Stomach (tissue), 9 donors: ENCODE data around the gene CLTA. TPM values are rescaled to one million over a fixed set of nuclear protein-coding genes. Genes with fewer than 3 reads are reported as not detected.

Experiments used
- DNase-seq, 2 donors: peaks; one replicate each; pipeline versions ENCODE4 v3.0.0 to v3.0.0-alpha.2; 2013 to 2019
- H3K27ac ChIP-seq, 5 donors: fragments of 200-600 bp in 4 of 5; sonication (generic) in 4 of 5; one replicate each; pipeline ENCODE4 v1.5.1; 2013 to 2019; ENCODE audit warnings: mild to moderate bottlenecking in 1 of 5, moderate library complexity in 1 of 5
- H3K27me3 ChIP-seq, 3 donors: fragments of 200-600 bp; sonication (generic); one replicate each; pipeline ENCODE4 v1.5.1; 2017 to 2019; ENCODE audit warnings: mixed run types in 1 of 3
- H3K36me3 ChIP-seq, 4 donors: fragments of 200-600 bp; sonication (generic); 1 replicate in 3 of 4; 2 replicates in 1 of 4; pipeline ENCODE4 v1.5.1; 2016 to 2019
- H3K4me1 ChIP-seq, 4 donors: fragments of 200-600 bp; sonication (generic); one replicate each; pipeline ENCODE4 v1.5.1; 2016 to 2019
- H3K4me3 ChIP-seq, 4 donors: fragments of 200-600 bp; sonication (generic) in 3 of 4; one replicate each; pipeline ENCODE4 v1.5.1; 2016 to 2019; ENCODE audit warnings: mild to moderate bottlenecking in 1 of 4
- H3K9me3 ChIP-seq, 4 donors: fragments of 200-600 bp; sonication (generic); one replicate each; pipeline ENCODE4 v1.5.1; 2016 to 2019
- EP300 ChIP-seq: sonication (generic); formaldehyde crosslinking; IDR thresholded peaks from one replicate; pipeline ENCODE4 v1.6.1; 2017; ENCODE audit warnings: antibody characterized with exemption
- POLR2A ChIP-seq, 4 donors: fragments of 450-650 bp; IDR thresholded peaks; one replicate each; pipeline ENCODE4 v1.6.1; 2016; ENCODE audit warnings: antibody characterized with exemption in 4 of 4, control low read depth in 2 of 4, mild to moderate bottlenecking in 1 of 4, moderate library complexity in 1 of 4
- POLR2AphosphoS5 ChIP-seq, 3 donors: sonication (generic); formaldehyde crosslinking; IDR thresholded peaks; one replicate each; pipeline ENCODE4 v1.6.1; 2016; ENCODE audit warnings: antibody characterized with exemption in 3 of 3
- WGBS, 5 donors: extraction: QIAGEN DNeasy Blood & Tissue Kit in 3 of 5; methylation state at CpG; one replicate each; pipeline versions ENCODE4 v1.1.5 to v1.1.7; 2013 to 2018; 5-methylcytosine and 5-hydroxymethylcytosine counted together
- intact Hi-C: fragments of 100-400 bp; cut with DNase I; formaldehyde crosslinking; loops from one replicate; pipeline ENCODE4 v1.15.1; 2023; ENCODE audit warnings: low total_unique reads
- polyA plus RNA-seq, 3 donors: library from polyadenylated mRNA; stranded (reverse); fragments of 200-250 nt; gene quantifications; one replicate each; pipeline ENCODE4 v1.2.3, GENCODE V29; 2013
- total RNA-seq, 5 donors: library from RNA; depleted of rRNA; stranded (reverse); fragments of >200 nt; gene quantifications; one replicate each; pipeline versions ENCODE4 v1.1.0 to v1.2.3, GENCODE V29; 2014 to 2016
- TF ChIP-seq, protein P1 (sequence below), 7 experiments: fragments of 450-650 bp in 4 of 7; fragments of 200-600 bp in 3 of 7; sonication (generic) in 3 of 7; IDR thresholded peaks; one replicate each; pipeline ENCODE4 v1.5.1; 2016 to 2019; ENCODE audit warnings: antibody characterized with exemption in 7 of 7, control low read depth in 2 of 7, mild to moderate bottlenecking in 1 of 7
- donor health status: healthy with polysubstance abuse.
- donor health status: Bipolar disorder and iron deficiency.
- donor health status: healthy.

The CLTA gene
- total and polyA plus RNA-seq, 8 donors: 25.1 to 890 (median 150) TPM

DNA sequence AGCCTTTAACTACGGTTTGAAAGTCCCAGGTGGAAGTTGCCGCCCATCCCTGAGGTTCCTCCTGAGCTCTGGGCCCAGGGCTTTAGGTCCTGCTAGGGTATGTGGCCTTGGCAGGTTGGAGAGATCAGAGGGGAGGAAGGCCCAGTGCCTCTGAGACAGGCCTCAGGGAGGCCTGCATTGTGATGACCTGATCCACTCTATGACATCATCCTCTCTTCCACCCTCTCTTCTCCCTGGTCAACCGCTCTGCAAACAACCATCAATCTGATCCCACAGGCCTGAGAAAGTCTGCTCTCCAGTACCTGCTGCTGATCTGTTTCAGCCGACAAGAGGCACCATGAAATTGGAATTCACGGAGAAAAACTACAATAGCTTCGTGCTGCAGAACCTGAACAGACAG is 21.6 kb upstream of the CLTA start, which contains the start of gene CCIN:
CCIN (plus strand) TSS at position 223 of the 400 bp plus-strand sequence; CDS start at position 338, 115 bp downstream.
- intact Hi-C loops: no loop called here
- WGBS, 5 donors: 73 to 87% (median 80%) methylated on average over 6 of the region's 6 CpGs

GRCh38 chr9:36169708-36170107 is 21.0 kb upstream of the CLTA start:
- TF ChIP-seq EP300 (no peak), POLR2A (IDR thresholded peaks at IDR 0.05) (no peak), POLR2AphosphoS5 (IDR thresholded peaks at IDR 0.05) (no peak)
- TF ChIP-seq, protein P1, sequence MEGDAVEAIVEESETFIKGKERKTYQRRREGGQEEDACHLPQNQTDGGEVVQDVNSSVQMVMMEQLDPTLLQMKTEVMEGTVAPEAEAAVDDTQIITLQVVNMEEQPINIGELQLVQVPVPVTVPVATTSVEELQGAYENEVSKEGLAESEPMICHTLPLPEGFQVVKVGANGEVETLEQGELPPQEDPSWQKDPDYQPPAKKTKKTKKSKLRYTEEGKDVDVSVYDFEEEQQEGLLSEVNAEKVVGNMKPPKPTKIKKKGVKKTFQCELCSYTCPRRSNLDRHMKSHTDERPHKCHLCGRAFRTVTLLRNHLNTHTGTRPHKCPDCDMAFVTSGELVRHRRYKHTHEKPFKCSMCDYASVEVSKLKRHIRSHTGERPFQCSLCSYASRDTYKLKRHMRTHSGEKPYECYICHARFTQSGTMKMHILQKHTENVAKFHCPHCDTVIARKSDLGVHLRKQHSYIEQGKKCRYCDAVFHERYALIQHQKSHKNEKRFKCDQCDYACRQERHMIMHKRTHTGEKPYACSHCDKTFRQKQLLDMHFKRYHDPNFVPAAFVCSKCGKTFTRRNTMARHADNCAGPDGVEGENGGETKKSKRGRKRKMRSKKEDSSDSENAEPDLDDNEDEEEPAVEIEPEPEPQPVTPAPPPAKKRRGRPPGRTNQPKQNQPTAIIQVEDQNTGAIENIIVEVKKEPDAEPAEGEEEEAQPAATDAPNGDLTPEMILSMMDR (IDR thresholded peaks at IDR 0.05): no peak
- 89 to 95% (median 93%) methylated on average over 17 of the region's 17 CpGs for WGBS, 5 donors
- intact Hi-C loops: no loop called here
- DNase-seq: no peak
- Histone ChIP-seq H3K27me3 (peaks cover 0 to 6% (median 0%) of the 10 kb centered on the region in 3 donors), H3K36me3 (no peaks in the 10 kb centered on the region), H3K9me3 (no peaks in the 10 kb centered on the region), H3K4me3 (no peak overlapping the region), H3K4me1 (peaks cover 0 to 25% (median 16%) of the 10 kb centered on the region in 4 donors), H3K27ac (no peak overlapping the region)

More for the DNA sequence above, 21.6 kb upstream of the CLTA start, which contains the start of gene CCIN:
- Histone ChIP-seq H3K4me3 (no peak within 1 kb of the TSS), H3K4me1 (peaks cover 0 to 30% (median 19%) of the 10 kb centered on the region in 4 donors), H3K9me3 (no peaks in the 10 kb centered on the region), H3K27me3 (peaks cover 0 to 6% (median 0%) of the 10 kb centered on the region in 3 donors), H3K27ac (no peak within 1 kb of the TSS), H3K36me3 (no peaks in the 10 kb centered on the region)
- DNase-seq: no peak
- no peak for TF ChIP-seq EP300
- TF ChIP-seq, protein P1 (IDR thresholded peaks at IDR 0.05): no peak
- no peak for TF ChIP-seq POLR2AphosphoS5 (IDR thresholded peaks at IDR 0.05)
- TF ChIP-seq POLR2A (IDR thresholded peaks at IDR 0.05): no peak

- WGBS, 5 donors: 92 to 96% (median 94%) methylated on average over 8 to 13 of the region's 13 CpGs
- intact Hi-C loops: no loop called here
- Histone ChIP-seq H3K36me3 (no peaks in the 10 kb centered on the region), H3K27ac (no peak overlapping the region), H3K9me3 (no peaks in the 10 kb centered on the region), H3K4me1 (peaks cover 0 to 17% (median 13%) of the 10 kb centered on the region in 4 donors), H3K4me3 (no peak overlapping the region), H3K27me3 (peaks cover 0 to 6% (median 0%) of the 10 kb centered on the region in 3 donors)
- TF ChIP-seq POLR2A (IDR thresholded peaks at IDR 0.05): no peak
- TF ChIP-seq POLR2AphosphoS5 (IDR thresholded peaks at IDR 0.05): no peak
- TF ChIP-seq EP300: no peak
- TF ChIP-seq, protein P1 (IDR thresholded peaks at IDR 0.05): no peak
- DNase-seq: no peak
These were observed 20.2 kb upstream of the CLTA start for GRCh38 chr9:36170531-36170930.

DNA sequence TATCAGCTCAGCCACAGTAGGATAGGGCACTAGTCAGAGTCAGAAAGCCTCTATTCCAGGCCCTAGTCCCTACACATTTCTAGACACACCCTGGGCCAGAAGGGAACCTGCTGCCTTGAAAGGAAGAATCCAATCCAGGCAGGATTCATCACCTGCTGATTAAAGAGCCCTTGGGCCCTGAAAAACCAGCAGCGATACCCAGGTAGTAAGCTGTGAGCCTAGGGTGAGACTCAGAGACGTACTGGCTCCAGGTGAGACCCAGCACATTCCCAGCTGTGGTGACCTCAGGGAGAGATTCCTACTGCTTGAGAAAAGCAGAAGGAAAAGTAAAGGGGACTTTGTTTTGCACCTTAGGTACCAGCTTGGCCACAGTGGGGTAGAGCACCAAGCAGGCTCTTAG is 16.9 kb upstream of the CLTA start:
- Histone ChIP-seq H3K27me3 (no peaks in the 10 kb centered on the region), H3K27ac (no peak overlapping the region), H3K4me3 (no peak overlapping the region), H3K36me3 (no peaks in the 10 kb centered on the region), H3K9me3 (no peaks in the 10 kb centered on the region), H3K4me1 (no peaks in the 10 kb centered on the region)
- DNase-seq: no peak
- TF ChIP-seq EP300 (no peak), POLR2A (IDR thresholded peaks at IDR 0.05) (no peak), POLR2AphosphoS5 (IDR thresholded peaks at IDR 0.05) (no peak)
- TF ChIP-seq, protein P1 (IDR thresholded peaks at IDR 0.05): no peak
- intact Hi-C loops: no loop called here
- WGBS, 5 donors: 94 to 100% (median 96%) methylated on average over 2 of the region's 2 CpGs
